Caki2 (cell line): ENCODE measurements around the gene FAM13C. TPM values are rescaled to one million over a fixed set of nuclear protein-coding genes. Genes with fewer than 3 reads are reported as not detected.
A peak's percentile ranks its signal among the peaks of the same experiment; 100 is the strongest.
"Not testable (repeated sequence)": the region's sequence is repeated elsewhere in the genome, so short reads cannot be mapped to it uniquely, and the experiment has no call there.

Experiments
- DNase-seq: peaks from one replicate; pipeline ENCODE4 v3.0.0-alpha.2; 2015; ENCODE audit warnings: low read depth
- in situ Hi-C: cut with HindIII; loops from 2 replicates; pipeline ENCODE4 v1.10.0; 2016; ENCODE audit warnings: low sequenced_read_pairs, low pct_unique_long_range_greater_than_20kb, mixed read lengths
- total RNA-seq: library from RNA; depleted of rRNA; stranded (reverse); fragments of >200 nt; shearing (Covaris generic); gene quantifications from 2 replicates; pipeline ENCODE4 v1.2.3, GENCODE V29; 2014; ENCODE audit warnings: low replicate concordance

The FAM13C gene
- total RNA-seq, 1 experiment from 2014 or later: not detected

GRCh38 chr10:59258890-59259289, 103.5 kb downstream of the FAM13C start:
- in situ Hi-C loops: no loop called here
- DNase-seq: no peak

GRCh38 chr10:59257224-59257623, 105.1 kb downstream of the FAM13C start:
- no peak for DNase-seq
- in situ Hi-C loops: no loop called here

DNA sequence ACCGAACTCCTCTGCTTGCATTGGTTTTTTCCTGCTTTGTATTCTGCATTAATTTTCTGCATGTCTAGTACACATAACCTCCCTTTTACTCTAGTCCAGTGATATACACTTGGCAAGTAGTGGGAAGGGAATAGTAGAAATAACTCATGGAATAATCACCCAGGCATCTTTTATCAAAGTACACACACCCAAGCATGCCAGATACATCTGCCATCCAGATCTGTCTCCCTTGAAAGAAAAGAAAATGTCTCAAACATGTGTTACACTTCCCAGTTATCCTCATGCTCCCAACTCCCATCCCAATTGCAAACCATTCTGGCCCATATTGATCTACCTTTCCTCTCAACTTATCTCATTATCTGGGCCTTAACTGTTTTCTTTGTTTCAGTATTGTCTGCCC, 106.9 kb downstream of the FAM13C start:
- in situ Hi-C loops: no loop called here
- DNase-seq: no peak

DNA sequence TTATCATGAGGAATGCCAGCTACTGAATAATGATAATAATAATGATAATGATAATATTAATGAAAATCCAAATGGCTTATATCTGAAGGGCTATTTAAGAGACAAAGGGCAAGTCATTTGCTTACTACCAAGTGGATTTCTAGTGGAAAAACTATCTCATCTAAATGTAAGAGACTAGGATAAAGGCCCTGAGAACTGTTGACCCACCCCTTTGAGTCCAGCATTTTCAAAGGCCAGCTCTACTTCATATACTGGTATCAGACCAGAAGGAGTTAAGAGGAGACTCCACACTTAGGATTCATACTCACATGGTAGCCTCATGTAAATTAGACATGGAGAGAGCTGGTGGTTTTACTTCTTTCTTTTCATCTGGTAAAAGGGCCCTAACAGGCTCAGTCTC, 109.9 kb downstream of the FAM13C start:
- in situ Hi-C loops: no loop called here
- no peak for DNase-seq

- in situ Hi-C loops: no loop called here
Measured at GRCh38 chr10:59245686-59246085, 116.7 kb downstream of the FAM13C start.

GRCh38 chr10:59244871-59245270, 117.5 kb downstream of the FAM13C start:
- DNase-seq: no peak
- in situ Hi-C loops: no loop called here

More at GRCh38 chr10:59245686-59246085, 116.7 kb downstream of the FAM13C start:
- no peak for DNase-seq

DNA sequence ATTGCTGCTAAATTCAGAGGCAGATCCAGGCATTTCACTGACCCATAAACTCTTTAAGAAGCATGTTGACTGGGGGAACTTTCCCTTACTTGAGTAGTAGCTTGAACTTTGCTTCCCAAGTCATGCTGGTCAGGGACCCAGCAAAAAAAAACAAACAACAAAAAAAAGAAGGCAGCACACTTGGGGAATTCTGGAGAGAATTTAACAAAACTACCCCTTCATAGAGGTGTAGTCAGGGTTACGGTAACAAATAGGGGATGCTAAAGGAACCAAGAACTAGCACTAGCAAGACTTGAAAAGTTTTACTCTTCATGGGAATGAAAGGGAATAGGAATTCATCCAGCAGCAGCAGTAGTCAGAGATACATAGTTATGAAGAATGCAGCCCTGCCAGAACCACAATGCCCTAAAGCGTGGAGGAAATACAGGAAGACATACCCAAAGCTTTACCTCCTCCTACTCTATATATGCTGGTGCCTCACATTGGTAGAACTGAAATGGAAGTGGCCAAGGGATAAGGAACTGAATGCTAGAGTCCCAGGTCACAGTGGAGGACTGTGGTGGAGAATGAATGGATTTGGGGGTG, 118.6 kb downstream of the FAM13C start:
- DNase-seq: no peak
- in situ Hi-C loops: no loop called here

DNA sequence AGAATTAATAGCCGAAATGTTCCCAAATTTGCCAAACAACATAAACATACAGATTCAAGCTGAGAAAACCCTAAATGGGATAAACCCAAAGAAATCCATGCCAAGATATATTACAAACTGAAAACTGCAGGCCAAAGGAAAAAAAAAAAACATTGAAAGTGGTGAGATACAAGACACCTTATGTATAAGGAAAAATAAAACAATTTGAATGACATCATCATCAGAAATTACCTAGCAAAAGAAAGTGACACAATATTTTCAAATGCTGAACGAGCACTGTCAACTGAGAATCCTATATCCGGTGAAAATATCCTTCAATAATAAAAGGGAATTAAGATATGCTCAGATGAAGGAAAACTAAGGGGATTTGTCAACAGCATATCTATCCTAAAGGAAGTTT, 119.4 kb downstream of the FAM13C start:
- in situ Hi-C loops: no loop called here
- no peak for DNase-seq

DNA sequence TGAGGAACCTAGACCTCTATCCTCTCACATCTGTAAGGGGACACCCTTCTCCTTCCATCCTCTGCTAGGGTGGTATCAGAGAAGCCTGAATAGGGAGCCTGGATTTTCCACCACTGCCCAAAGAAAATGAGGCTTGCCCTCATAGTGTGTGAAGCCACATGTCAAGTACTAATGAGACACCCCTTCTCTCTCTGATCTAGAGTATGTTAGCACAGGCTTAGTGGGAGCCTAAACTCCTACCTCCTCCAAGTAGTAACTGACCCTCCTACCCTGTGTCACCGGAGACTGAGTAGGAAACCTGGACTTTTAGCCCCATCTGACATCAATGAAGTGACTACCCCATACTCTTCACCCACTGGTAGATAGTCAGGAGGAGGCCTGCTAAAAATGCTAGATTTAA, 120.3 kb downstream of the FAM13C start:
- in situ Hi-C loops: no loop called here
- no peak for DNase-seq

GRCh38 chr10:59240582-59241183, 121.7 kb downstream of the FAM13C start:
- in situ Hi-C loops: no loop called here
- peak; percentile 28 for DNase-seq

DNA sequence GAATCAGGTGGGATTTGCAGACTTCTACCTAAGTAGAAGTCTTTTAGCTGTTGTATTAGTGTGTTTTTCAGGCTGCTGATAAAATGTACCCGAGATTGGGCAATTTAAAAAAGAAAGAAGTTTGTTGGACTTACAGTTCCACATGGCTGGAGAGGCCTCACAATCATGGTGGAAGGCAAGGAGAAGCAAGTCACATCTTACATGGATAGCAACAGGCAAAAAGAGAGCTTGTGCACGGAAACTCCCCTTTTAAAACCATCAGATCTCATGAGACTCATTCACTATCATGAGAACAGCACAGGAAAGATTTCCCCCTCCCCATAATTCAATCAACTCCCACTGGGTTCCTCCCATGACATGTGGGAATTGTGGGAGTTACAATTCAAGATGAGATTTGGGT, 123.2 kb downstream of the FAM13C start:
- in situ Hi-C loops, DNase-seq: not testable (repeated sequence)

GRCh38 chr10:59237775-59238174, 124.6 kb downstream of the FAM13C start:
- in situ Hi-C loops: no loop called here

GRCh38 chr10:59236064-59236697, 126.2 kb downstream of the FAM13C start:
- no peak for DNase-seq
- in situ Hi-C loops: no loop called here

More at GRCh38 chr10:59237775-59238174, 124.6 kb downstream of the FAM13C start:
- DNase-seq: no peak

DNA sequence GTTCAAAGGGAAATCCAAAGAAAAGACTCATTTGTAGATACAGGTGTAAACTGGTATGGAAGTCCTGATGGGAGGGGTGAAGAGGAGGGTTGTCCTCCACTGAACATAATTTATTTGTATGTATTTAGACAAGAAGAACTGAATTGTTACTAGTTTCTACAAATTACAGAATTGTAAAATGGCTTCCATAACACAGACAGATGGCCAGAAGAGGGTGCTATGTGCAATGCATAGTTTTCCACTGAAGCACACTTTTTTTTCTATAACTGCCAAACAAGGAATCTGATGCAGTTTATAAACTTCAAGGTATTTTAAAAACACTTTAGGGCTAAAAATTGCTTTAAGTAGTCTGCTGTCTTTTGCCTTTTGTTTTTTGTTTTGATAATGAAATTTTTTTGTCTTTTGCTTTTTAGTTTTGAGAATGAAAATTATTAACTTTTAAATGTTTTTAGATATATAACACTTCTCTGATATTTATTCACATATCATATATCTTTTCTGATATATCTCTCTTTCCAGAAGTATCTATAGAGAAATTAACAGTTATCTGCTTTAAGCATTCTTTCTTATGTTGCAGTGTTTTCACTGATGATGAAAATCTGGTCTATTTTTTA, 127.4 kb downstream of the FAM13C start:
- peak; percentile 24 for DNase-seq
- in situ Hi-C loops: no loop called here

GRCh38 chr10:59234194-59234593, 128.2 kb downstream of the FAM13C start:
- no peak for DNase-seq
- in situ Hi-C loops: no loop called here

DNA sequence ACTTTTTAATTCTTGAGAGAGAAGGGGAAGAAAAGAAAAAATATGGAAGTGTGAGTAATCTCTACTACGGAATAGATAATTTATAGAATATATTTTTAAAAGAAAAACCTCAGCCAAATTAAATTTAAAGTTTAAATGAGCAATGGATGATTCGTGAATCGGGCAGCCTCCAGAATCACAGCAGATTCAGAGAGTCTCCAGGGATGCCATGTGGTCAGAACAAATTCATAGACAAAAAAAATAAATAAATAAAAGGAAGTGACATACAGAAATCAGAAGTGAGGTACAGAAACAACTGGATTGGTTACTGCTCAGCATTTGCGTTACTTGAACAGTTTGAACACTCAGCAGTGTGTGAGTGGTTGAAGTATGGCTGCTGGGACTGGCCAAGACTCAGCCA, 132.9 kb downstream of the FAM13C start:
- no peak for DNase-seq
- in situ Hi-C loops: no loop called here

GRCh38 chr10:59227136-59227673, 135.1 kb downstream of the FAM13C start:
- DNase-seq: no peak
- in situ Hi-C loops: no loop called here

DNA sequence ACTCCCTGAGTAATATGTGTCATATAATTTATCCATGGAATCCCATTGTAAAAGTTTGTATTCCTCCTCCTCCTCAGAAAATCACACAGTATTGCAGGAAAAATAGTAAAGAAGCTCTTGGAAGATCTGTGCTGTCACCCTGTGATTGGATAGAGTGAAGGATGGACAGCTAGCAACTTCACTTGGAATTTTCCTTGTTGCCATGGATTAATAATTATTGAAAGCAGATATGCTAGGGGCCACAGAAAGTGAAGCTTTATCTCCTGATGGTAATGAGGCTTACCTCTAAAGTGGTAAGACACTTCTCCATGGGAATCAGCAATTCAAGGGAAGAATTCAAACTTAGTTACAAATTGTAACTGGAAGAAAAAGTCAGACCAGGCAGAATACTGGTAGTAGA, 137.1 kb downstream of the FAM13C start:
- in situ Hi-C loops: no loop called here
- DNase-seq: no peak

- in situ Hi-C loops, DNase-seq: not testable (repeated sequence)
Measured at GRCh38 chr10:59223597-59223996, 138.8 kb downstream of the FAM13C start.
